DOHH2 (cell line): ENCODE results near the gene VASH2.
A peak's percentile ranks its signal among the peaks of the same experiment; 100 is the strongest.

ENCODE experiments used
- H3F3A ChIP-seq: fragments of 200-600 bp; sonication (generic), shearing (Covaris generic); 2 replicates; pipeline ENCODE4 v1.6.0; 2016; ENCODE audit warnings: antibody characterized with exemption, mild to moderate bottlenecking; ENCODE audit not compliant: control insufficient read depth, insufficient read depth
- H3K27ac ChIP-seq: fragments of 200-600 bp; sonication (generic); 2 replicates; pipeline ENCODE4 v1.5.1; 2014; ENCODE audit warnings: low read depth, mild to moderate bottlenecking, low read length, moderate library complexity
- H3K27me3 ChIP-seq: fragments of 200-600 bp; sonication (generic); 2 replicates; pipeline ENCODE4 v1.6.1; 2014; ENCODE audit warnings: mild to moderate bottlenecking, low read length, mixed read lengths; ENCODE audit not compliant: control insufficient read depth
- H3K36me3 ChIP-seq: fragments of 200-600 bp; sonication (generic); 2 replicates; pipeline ENCODE4 v1.6.1; 2014; ENCODE audit warnings: mild to moderate bottlenecking, low read length, moderate library complexity, mixed read lengths; ENCODE audit not compliant: control insufficient read depth
- H3K4me1 ChIP-seq: fragments of 200-600 bp; sonication (generic); 2 replicates; pipeline ENCODE4 v1.6.1; 2014; ENCODE audit warnings: mild to moderate bottlenecking, low read length, mixed read lengths; ENCODE audit not compliant: control insufficient read depth
- H3K4me2 ChIP-seq: fragments of 200-600 bp; sonication (generic); 2 replicates; pipeline ENCODE4 v1.6.0; 2014; ENCODE audit warnings: mild to moderate bottlenecking, low read length, moderate library complexity
- H3K4me3 ChIP-seq: fragments of 200-600 bp; sonication (generic); 2 replicates; pipeline ENCODE4 v1.5.1; 2014; ENCODE audit warnings: mild to moderate bottlenecking, low read length, mixed read lengths
- H3K79me2 ChIP-seq: fragments of 200-600 bp; sonication (generic); 2 replicates; pipeline ENCODE4 v1.6.1; 2014; ENCODE audit warnings: mild to moderate bottlenecking, low read length, mixed read lengths; ENCODE audit not compliant: control insufficient read depth
- H3K9me2 ChIP-seq: fragments of 200-600 bp; sonication (generic); replicated peaks from 2 replicates; pipeline ENCODE4 v1.6.1; 2014; ENCODE audit warnings: mild to moderate bottlenecking, low read length, mixed read lengths; ENCODE audit not compliant: control insufficient read depth
- H3K9me3 ChIP-seq: fragments of 200-600 bp; sonication (generic); 2 replicates; pipeline ENCODE4 v1.6.1; 2014; ENCODE audit warnings: antibody characterized with exemption, low read length, mixed read lengths; ENCODE audit not compliant: control insufficient read depth, insufficient read depth
- H4K20me1 ChIP-seq: fragments of 200-600 bp; sonication (generic); 2 replicates; pipeline ENCODE4 v1.6.0; 2014; ENCODE audit warnings: low read depth, mild to moderate bottlenecking, antibody characterized with exemption, low read length, moderate library complexity; ENCODE audit not compliant: control insufficient read depth, insufficient read depth
- EZH2phosphoT487 ChIP-seq: fragments of 200-600 bp; sonication (generic); IDR thresholded peaks from 2 replicates; pipeline ENCODE4 v1.6.1; 2017; ENCODE audit warnings: borderline replicate concordance, mild to moderate bottlenecking, antibody characterized with exemption, low read length, moderate library complexity, mixed read lengths
- TF ChIP-seq, protein P1 (sequence below): fragments of 200-600 bp; sonication (generic); IDR thresholded peaks from one replicate; pipeline ENCODE4 v1.5.1; 2014; ENCODE audit warnings: antibody characterized with exemption, mild to moderate bottlenecking, low read depth, low read length; ENCODE audit not compliant: poor library complexity, severe bottlenecking

The VASH2 gene

DNA sequence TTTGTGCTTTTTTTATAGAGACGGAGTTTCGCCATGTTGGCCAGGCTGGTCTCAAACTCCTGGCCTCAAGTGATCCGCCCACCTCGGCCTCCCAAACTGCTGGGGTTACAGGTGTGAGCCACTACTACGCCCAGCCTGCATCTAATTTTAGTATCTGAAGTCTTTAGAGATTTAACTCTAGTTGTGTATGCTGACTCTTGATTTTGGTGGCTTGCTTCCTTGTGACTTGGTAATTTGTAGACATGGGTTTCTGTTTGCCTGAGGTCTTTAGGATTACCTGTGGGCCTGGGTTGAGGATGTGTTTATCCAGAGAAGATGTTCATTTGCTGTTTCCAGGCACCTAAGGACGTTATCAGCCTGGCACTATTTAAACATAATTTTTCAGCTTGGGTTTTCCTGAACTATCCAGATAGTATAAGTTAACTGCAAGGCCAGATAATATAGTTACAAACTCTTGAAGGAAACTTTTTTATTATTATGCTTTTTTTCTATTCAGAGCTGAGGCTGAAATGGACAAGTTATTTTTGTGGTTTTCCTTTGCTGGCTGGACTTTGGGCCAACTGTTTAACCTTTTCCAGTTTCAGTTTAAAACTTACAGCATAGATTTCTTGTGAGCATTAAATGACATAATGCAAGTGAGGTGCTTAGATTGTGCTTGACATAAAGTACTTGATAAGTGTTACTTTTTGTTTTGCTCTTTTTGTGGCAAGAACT, 7.5 kb upstream of the VASH2 start:
- Histone ChIP-seq H4K20me1 (no peaks in the 10 kb centered on the region), H3K9me2 (no peaks in the 10 kb centered on the region), H3K4me1 (peaks cover 59% of the 10 kb centered on the region), H3K27ac (peak overlapping the region; percentile 88), H3K9me3 (no peaks in the 10 kb centered on the region), H3F3A (peaks cover 31% of the 10 kb centered on the region), H3K79me2 (no peaks in the 10 kb centered on the region), H3K4me2 (peak overlapping the region; percentile 86), H3K4me3 (no peak overlapping the region), H3K27me3 (no peaks in the 10 kb centered on the region), H3K36me3 (no peaks in the 10 kb centered on the region)
- TF ChIP-seq EZH2phosphoT487, result no peak
- TF ChIP-seq, protein P1, sequence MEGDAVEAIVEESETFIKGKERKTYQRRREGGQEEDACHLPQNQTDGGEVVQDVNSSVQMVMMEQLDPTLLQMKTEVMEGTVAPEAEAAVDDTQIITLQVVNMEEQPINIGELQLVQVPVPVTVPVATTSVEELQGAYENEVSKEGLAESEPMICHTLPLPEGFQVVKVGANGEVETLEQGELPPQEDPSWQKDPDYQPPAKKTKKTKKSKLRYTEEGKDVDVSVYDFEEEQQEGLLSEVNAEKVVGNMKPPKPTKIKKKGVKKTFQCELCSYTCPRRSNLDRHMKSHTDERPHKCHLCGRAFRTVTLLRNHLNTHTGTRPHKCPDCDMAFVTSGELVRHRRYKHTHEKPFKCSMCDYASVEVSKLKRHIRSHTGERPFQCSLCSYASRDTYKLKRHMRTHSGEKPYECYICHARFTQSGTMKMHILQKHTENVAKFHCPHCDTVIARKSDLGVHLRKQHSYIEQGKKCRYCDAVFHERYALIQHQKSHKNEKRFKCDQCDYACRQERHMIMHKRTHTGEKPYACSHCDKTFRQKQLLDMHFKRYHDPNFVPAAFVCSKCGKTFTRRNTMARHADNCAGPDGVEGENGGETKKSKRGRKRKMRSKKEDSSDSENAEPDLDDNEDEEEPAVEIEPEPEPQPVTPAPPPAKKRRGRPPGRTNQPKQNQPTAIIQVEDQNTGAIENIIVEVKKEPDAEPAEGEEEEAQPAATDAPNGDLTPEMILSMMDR, result no peak

DNA sequence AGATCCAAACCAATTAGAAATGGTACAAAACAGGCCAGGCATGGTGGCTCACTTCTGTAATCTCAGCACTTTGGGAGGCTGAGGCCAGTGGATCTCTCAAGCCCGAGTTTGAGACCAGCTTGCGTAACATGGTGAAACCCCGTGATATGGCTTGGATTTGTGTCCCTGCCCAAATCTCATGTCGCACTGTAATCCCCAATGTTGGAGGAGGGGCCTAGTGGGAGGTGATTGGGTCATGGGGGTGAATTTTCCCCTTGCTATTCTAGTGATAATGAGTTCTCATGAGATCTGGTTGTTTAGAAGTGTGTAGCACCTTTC, 7.0 kb upstream of the VASH2 start:
- no peak for TF ChIP-seq EZH2phosphoT487
- TF ChIP-seq, protein P1, result no peak
- Histone ChIP-seq H4K20me1 (no peaks in the 10 kb centered on the region), H3K4me1 (peaks cover 55% of the 10 kb centered on the region), H3K4me2 (peak overlapping the region; percentile 86), H3K79me2 (no peaks in the 10 kb centered on the region), H3K9me2 (no peaks in the 10 kb centered on the region), H3K9me3 (no peaks in the 10 kb centered on the region), H3K36me3 (no peaks in the 10 kb centered on the region), H3K27ac (peak overlapping the region; percentile 88), H3F3A (peaks cover 31% of the 10 kb centered on the region), H3K4me3 (no peak overlapping the region), H3K27me3 (no peaks in the 10 kb centered on the region)

DNA sequence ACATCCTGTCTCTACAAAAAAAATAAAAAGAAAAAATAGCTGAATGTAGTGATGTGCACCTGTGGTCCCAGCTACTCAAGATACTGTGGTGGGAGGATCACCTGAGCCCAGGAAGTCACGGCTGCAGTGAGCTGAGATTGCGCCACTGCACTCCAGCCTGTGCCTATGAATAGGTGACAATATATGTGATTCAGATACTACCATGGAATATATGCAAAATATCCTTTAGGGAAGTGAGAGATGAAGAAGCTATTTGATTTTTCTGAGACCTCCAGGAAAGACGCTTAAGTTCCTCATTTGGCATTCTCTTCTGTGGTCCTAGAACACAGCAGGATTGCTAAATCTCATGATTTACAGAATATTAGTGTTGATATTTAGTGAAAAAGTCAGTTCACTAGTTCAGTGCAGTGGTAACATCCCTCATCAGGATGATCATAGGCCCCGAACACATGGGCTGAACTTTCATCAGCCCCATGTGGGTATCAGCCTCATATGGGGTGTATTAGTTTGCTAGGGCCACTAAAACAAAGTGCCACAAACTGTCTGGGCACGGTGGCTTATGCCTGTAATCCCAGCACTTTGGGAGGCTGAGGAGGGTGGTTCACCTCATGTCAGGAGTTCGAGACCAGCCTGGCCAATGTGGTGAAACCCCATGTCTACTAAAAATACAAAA, 6.0 kb upstream of the VASH2 start:
- Histone ChIP-seq H3K27ac (peak overlapping the region; percentile 88), H3K4me1 (peaks cover 61% of the 10 kb centered on the region)

More for the DNA sequence above, 6.0 kb upstream of the VASH2 start:
- H3F3A ChIP-seq, result peaks cover 34% of the 10 kb centered on the region
- no peaks in the 10 kb centered on the region for H3K9me3 ChIP-seq
- no peaks in the 10 kb centered on the region for H3K9me2 ChIP-seq
- H4K20me1 ChIP-seq, result no peaks in the 10 kb centered on the region
- no peak for TF ChIP-seq EZH2phosphoT487
- TF ChIP-seq, protein P1, result no peak
- no peaks in the 10 kb centered on the region for H3K79me2 ChIP-seq
- no peaks in the 10 kb centered on the region for H3K36me3 ChIP-seq
- peak overlapping the region; percentile 86 for H3K4me2 ChIP-seq
- peak overlapping the region; percentile 66 for H3K4me3 ChIP-seq
- H3K27me3 ChIP-seq, result no peaks in the 10 kb centered on the region
